Keratinocyte (primary cell): ENCODE data around the gene TTC38. TPM values are rescaled to one million over a fixed set of nuclear protein-coding genes. Genes with fewer than 3 reads are reported as not detected.

Source experiments
- DNase-seq: peaks from one replicate; pipeline ENCODE4 v3.0.0-alpha.2; 2011; ENCODE audit warnings: low read depth, missing footprints, low spot score
- FAIRE-seq: peaks from 2 replicates; lab custom pipeline; 2011; peaks lifted over from hg19 to GRCh38; lab: Jason Lieb, UNC
- H2AFZ ChIP-seq: 2 replicates; pipeline ENCODE4 v1.6.0; 2012; ENCODE audit warnings: low read length, control low read depth, inconsistent platforms; ENCODE audit not compliant: control insufficient read depth
- H3K27ac ChIP-seq: 2 replicates; pipeline ENCODE4 v1.5.1; 2011; ENCODE audit warnings: low read length; ENCODE audit not compliant: control insufficient read depth, insufficient read depth
- H3K27me3 ChIP-seq: 3 replicates; pipeline ENCODE4 v1.6.0; 2011; ENCODE audit warnings: low read length; ENCODE audit not compliant: control insufficient read depth, insufficient read depth; ENCODE audit errors: extremely low read depth
- H3K36me3 ChIP-seq, 2 experiments: 2 replicates in 1 of 2; 3 replicates in 1 of 2; pipeline ENCODE4 v1.5.1; 2011; ENCODE audit warnings: low read length in 2 of 2, mild to moderate bottlenecking in 1 of 2; ENCODE audit not compliant: control insufficient read depth in 2 of 2, insufficient read depth in 2 of 2; ENCODE audit errors: extremely low read depth in 1 of 2
- H3K4me1 ChIP-seq: 3 replicates; pipeline ENCODE4 v1.5.1; 2011; ENCODE audit warnings: low read length; ENCODE audit not compliant: control insufficient read depth, insufficient read depth; ENCODE audit errors: extremely low read depth
- H3K4me2 ChIP-seq: 3 replicates; pipeline ENCODE4 v1.6.0; 2011; ENCODE audit warnings: low read depth, low read length; ENCODE audit not compliant: control insufficient read depth, insufficient read depth; ENCODE audit errors: extremely low read depth
- H3K4me3 ChIP-seq, 3 experiments: fragments of 200-600 bp in 1 of 3; sonication (generic) in 1 of 3; 2 replicates in 2 of 3; 3 replicates in 1 of 3; pipeline ENCODE4 v1.5.1; 2011 to 2016; ENCODE audit warnings: low read length in 3 of 3, mild to moderate bottlenecking in 3 of 3, control low read depth in 2 of 3, inconsistent platforms in 1 of 3, low read depth in 1 of 3, mixed read lengths in 1 of 3, mixed run types in 1 of 3, moderate library complexity in 1 of 3; ENCODE audit not compliant: control insufficient read depth in 2 of 3, insufficient read depth in 2 of 3; ENCODE audit errors: extremely low read depth in 1 of 3
- H3K79me2 ChIP-seq: 2 replicates; pipeline ENCODE4 v1.6.0; 2012; ENCODE audit warnings: low read length; ENCODE audit not compliant: control insufficient read depth, insufficient read depth
- H3K9ac ChIP-seq: 3 replicates; pipeline ENCODE4 v1.6.0; 2011; ENCODE audit warnings: low read length; ENCODE audit not compliant: control insufficient read depth, insufficient read depth; ENCODE audit errors: extremely low read depth
- H3K9me1 ChIP-seq: 3 replicates; pipeline ENCODE4 v1.6.0; 2011; ENCODE audit warnings: low read length; ENCODE audit not compliant: control insufficient read depth, insufficient read depth; ENCODE audit errors: extremely low read depth
- H3K9me3 ChIP-seq: 2 replicates; pipeline ENCODE4 v1.5.1; 2012; ENCODE audit warnings: low read depth, low read length; ENCODE audit not compliant: control insufficient read depth
- H4K20me1 ChIP-seq: 3 replicates; pipeline ENCODE4 v1.6.0; 2011; ENCODE audit warnings: low read length; ENCODE audit not compliant: control insufficient read depth, insufficient read depth; ENCODE audit errors: extremely low read depth
- EZH2 ChIP-seq: IDR thresholded peaks from one replicate; pipeline ENCODE4 v1.6.1; 2012; ENCODE audit warnings: inconsistent platforms, mild to moderate bottlenecking, low read length, moderate library complexity
- dilution Hi-C: fragments of 300-500 bp; cut with MboI; formaldehyde crosslinking; loops from one replicate; pipeline ENCODE4 v1.7.0; 2020; ENCODE audit warnings: low sequenced_read_pairs; ENCODE audit not compliant: extremely low pct_ligation_motif_present
- polyA plus RNA-seq, 5 experiments: library from polyadenylated mRNA; depleted of rRNA in 3 of 5; stranded (reverse) in 3 of 5; stranded (forward) in 1 of 5; unstranded in 1 of 5; fragments of >200 nt; gene quantifications; 1 replicate in 1 of 5; 2 replicates in 3 of 5; 3 replicates in 1 of 5; pipeline versions ENCODE4 v1.2.1 to v1.2.3, GENCODE V29; 2011 to 2012; ENCODE audit warnings: missing spikeins in 2 of 5, low read depth in 1 of 5, low replicate concordance in 1 of 5
- TF ChIP-seq, protein P1 (sequence below), 3 experiments: IDR thresholded peaks in 1 of 3; conservative IDR thresholded peaks in 1 of 3; optimal IDR thresholded peaks in 1 of 3; 2 replicates in 2 of 3; 3 replicates in 1 of 3; pipeline versions ENCODE3 to v1.5.1; 2011; ENCODE audit warnings: low read length in 3 of 3, mild to moderate bottlenecking in 3 of 3, moderate library complexity in 2 of 3, control low read depth in 1 of 3, inconsistent platforms in 1 of 3; ENCODE audit not compliant: insufficient read depth in 2 of 3; ENCODE audit errors: extremely low read depth in 1 of 3

The TTC38 gene
- polyA plus RNA-seq, 1 donor (not counting 4 experiments of a cell fraction or from before 2014, with no cell fraction given) = 11.4 TPM

DNA sequence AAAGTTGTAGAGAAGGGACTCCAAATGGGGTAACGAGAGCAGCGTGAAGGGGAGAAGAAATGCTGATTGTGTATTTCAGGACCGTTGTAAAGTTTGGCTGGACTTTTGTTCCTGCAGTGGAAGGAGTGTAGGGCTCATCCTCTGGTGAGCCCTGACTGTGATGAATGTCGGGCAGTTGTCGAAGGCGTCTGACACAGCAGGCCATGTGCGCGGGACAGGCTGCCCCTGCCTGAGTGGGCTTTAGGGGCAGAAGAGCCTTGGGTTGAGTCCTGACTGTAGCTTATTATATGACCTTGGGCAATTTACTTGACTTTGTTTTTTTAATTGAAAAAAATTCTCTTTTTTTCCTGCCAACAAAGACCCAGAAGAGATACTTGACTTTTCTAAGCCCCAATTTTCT, 70.8 kb downstream of the TTC38 start:
- Histone ChIP-seq H3K36me3 (peaks cover 24 to 34% of the 10 kb centered on the region in 2 experiments), H2AFZ (no peak overlapping the region), H3K79me2 (peaks cover 38% of the 10 kb centered on the region), H3K27ac (no peak overlapping the region), H3K9ac (no peak overlapping the region), H3K27me3 (no peaks in the 10 kb centered on the region), H3K4me1 (peaks cover 10% of the 10 kb centered on the region), H3K9me1 (no peaks in the 10 kb centered on the region), H4K20me1 (no peaks in the 10 kb centered on the region), H3K4me3 (no peak overlapping the region), H3K4me2 (no peak overlapping the region), H3K9me3 (no peaks in the 10 kb centered on the region)
- FAIRE-seq (no peak), DNase-seq (no peak)
- dilution Hi-C loops = no loop called here
- no peak for TF ChIP-seq EZH2
- TF ChIP-seq, protein P1, sequence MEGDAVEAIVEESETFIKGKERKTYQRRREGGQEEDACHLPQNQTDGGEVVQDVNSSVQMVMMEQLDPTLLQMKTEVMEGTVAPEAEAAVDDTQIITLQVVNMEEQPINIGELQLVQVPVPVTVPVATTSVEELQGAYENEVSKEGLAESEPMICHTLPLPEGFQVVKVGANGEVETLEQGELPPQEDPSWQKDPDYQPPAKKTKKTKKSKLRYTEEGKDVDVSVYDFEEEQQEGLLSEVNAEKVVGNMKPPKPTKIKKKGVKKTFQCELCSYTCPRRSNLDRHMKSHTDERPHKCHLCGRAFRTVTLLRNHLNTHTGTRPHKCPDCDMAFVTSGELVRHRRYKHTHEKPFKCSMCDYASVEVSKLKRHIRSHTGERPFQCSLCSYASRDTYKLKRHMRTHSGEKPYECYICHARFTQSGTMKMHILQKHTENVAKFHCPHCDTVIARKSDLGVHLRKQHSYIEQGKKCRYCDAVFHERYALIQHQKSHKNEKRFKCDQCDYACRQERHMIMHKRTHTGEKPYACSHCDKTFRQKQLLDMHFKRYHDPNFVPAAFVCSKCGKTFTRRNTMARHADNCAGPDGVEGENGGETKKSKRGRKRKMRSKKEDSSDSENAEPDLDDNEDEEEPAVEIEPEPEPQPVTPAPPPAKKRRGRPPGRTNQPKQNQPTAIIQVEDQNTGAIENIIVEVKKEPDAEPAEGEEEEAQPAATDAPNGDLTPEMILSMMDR (optimal IDR thresholded peaks at IDR 0.05 in 1 of 3, IDR thresholded peaks at IDR 0.05 in 1 of 3, conservative IDR thresholded peaks at IDR 0.05 in 1 of 3; ENCODE audit: extremely low read depth in 1 of 3, insufficient read depth in 2 of 3, low read length in 3 of 3) = no peak

DNA sequence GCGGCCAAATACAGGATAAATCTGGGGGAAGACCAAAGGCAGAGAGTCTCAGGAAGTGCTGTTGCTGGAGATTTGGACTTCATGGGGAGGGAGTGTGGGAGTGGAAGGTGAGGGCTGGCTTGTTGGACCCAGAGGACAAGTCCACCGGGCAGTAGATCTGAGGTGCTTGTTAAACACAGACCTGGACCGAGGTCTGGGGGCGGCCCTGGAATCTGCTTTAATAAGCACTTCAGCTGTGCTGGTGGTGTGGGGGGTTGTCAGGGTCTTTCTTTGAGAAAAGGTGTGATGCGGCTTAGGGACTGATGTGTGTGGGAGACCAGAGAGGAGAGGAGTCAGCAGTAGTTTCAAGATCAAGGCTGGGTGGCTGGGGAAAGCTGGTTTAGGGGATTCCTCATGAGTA, 72.1 kb downstream of the TTC38 start:
- no peaks in the 10 kb centered on the region for H4K20me1 ChIP-seq
- H3K27ac ChIP-seq = no peak overlapping the region
- no peak overlapping the region for H3K4me3 ChIP-seq
- H2AFZ ChIP-seq = no peak overlapping the region
- FAIRE-seq (no peak), DNase-seq (no peak)
- no peak overlapping the region for H3K4me2 ChIP-seq
- H3K4me1 ChIP-seq = peaks cover 10% of the 10 kb centered on the region
- TF ChIP-seq EZH2 = no peak
- TF ChIP-seq, protein P1 (optimal IDR thresholded peaks at IDR 0.05 in 1 of 3, IDR thresholded peaks at IDR 0.05 in 1 of 3, conservative IDR thresholded peaks at IDR 0.05 in 1 of 3; ENCODE audit: extremely low read depth in 1 of 3, insufficient read depth in 2 of 3, low read length in 3 of 3) = no peak
- no peaks in the 10 kb centered on the region for H3K27me3 ChIP-seq
- no peak overlapping the region for H3K9ac ChIP-seq
- peaks cover 38% of the 10 kb centered on the region for H3K79me2 ChIP-seq
- H3K9me3 ChIP-seq = no peaks in the 10 kb centered on the region
- H3K9me1 ChIP-seq = no peaks in the 10 kb centered on the region
- dilution Hi-C loops = no loop called here
- H3K36me3 ChIP-seq = peaks cover 31 to 41% of the 10 kb centered on the region in 2 experiments
